OCI-LY3 (cell line): ENCODE measurements around the gene ACTMAP.

Experiments used
- CTCF ChIP-seq: fragments of 200-600, 300-600 bp; sonication (generic); IDR thresholded peaks from 2 replicates; pipeline ENCODE4 v1.5.1; 2014; ENCODE audit warnings: antibody characterized with exemption, low read length, low read depth
- EZH2phosphoT487 ChIP-seq: fragments of 200-600 bp; shearing (Covaris generic); IDR thresholded peaks from 2 replicates; pipeline ENCODE4 v1.6.1; 2018; ENCODE audit warnings: antibody characterized with exemption, mixed run types, low read depth

DNA sequence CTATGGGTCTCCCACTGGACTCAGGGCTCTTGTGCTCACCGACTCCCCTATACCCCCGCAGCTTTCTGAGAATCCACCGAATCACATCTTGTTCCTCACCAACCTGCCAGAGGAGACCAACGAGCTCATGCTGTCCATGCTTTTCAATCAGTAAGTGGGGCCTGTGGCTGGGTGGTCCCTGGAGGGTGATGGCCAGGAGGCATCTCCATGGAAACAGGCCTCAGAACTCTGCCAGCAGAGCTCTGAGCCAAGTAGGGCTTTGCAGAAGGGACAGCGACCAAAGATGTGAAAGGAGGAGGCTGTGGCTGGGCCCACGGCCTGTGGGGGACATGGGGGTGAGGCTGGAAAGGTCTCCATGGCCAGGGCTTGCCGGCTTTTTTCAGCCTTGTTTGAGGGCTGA, 13.2 kb upstream of the ACTMAP start:
- TF ChIP-seq CTCF (no peak), EZH2phosphoT487 (no peak)
